ENCODE results near the gene PLAGL2.
A peak's percentile ranks its signal among the peaks of the same experiment; 100 is the strongest.

PLAGL2 gene

GRCh38 chr20:32203356-32204204 lies 4.0 kb downstream of the PLAGL2 start:
- Histone ChIP-seq H3K79me2 (ENCODE audit: control insufficient read depth, low read length) (peaks cover 94% of the 10 kb centered on the region), H3K4me1 (ENCODE audit: control insufficient read depth, low read length) (peaks cover 41% of the 10 kb centered on the region), H3K4me3 (ENCODE audit: low read length) (no peak overlapping the region), H3K36me3 (ENCODE audit: control insufficient read depth, low read length) (peaks cover 85% of the 10 kb centered on the region), H4K20me1 (ENCODE audit: control insufficient read depth, insufficient read depth, low read depth, low read length) (peaks cover 36% of the 10 kb centered on the region), H3K9me2 (replicated peaks; ENCODE audit: control insufficient read depth, low read length) (no peaks in the 10 kb centered on the region), H3K9me3 (ENCODE audit: control insufficient read depth, insufficient read depth, low read length) (no peaks in the 10 kb centered on the region), H3K27me3 (ENCODE audit: control insufficient read depth, low read length) (no peaks in the 10 kb centered on the region), H3K27ac (ENCODE audit: low read depth, low read length) (no peak overlapping the region), H3F3A (ENCODE audit: control insufficient read depth, insufficient read depth) (peaks cover 3% of the 10 kb centered on the region; the same call in 1 of the 2 replicates), H3K4me2 (ENCODE audit: low read length) (peak overlapping the region; percentile 100; the same call in 1 of the 2 replicates)
- TF ChIP-seq CTCF (IDR thresholded peaks at IDR 0.05; ENCODE audit: low read depth, low read length, poor library complexity, severe bottlenecking) (no peak), EZH2phosphoT487 (IDR thresholded peaks at IDR 0.05; ENCODE audit: borderline replicate concordance, low read length) (no peak)

DNA sequence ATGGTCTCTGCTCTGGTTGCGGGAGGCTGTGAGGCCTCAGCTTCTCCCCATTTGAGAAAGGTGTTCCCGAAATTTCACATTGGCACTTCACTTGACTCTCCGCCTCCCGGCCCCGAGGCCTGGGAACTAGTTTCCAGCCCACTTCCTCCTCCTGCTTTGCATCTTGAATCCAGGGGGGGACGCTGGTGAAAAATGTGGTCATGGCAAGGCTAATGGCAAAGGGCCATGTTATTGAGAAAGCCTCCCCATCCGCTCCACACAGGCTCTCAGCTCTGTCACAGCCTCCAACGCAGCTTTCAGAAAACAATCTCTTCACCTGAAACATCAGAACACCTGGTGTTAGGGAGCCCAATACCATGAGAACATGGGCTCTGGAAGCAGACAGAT lies 5.6 kb downstream of the PLAGL2 start:
- Histone ChIP-seq H3K4me3 (ENCODE audit: low read length) (no peak overlapping the region), H3K9me3 (ENCODE audit: control insufficient read depth, insufficient read depth, low read length) (no peaks in the 10 kb centered on the region), H4K20me1 (ENCODE audit: control insufficient read depth, insufficient read depth, low read depth, low read length) (peaks cover 36% of the 10 kb centered on the region), H3K4me2 (ENCODE audit: low read length) (no peak overlapping the region), H3K9me2 (replicated peaks; ENCODE audit: control insufficient read depth, low read length) (no peaks in the 10 kb centered on the region), H3K36me3 (ENCODE audit: control insufficient read depth, low read length) (peaks cover 92% of the 10 kb centered on the region), H3K79me2 (ENCODE audit: control insufficient read depth, low read length) (peaks cover 93% of the 10 kb centered on the region), H3F3A (ENCODE audit: control insufficient read depth, insufficient read depth) (peaks cover 3% of the 10 kb centered on the region; the same call in 1 of the 2 replicates), H3K27ac (ENCODE audit: low read depth, low read length) (no peak overlapping the region), H3K27me3 (ENCODE audit: control insufficient read depth, low read length) (no peaks in the 10 kb centered on the region), H3K4me1 (ENCODE audit: control insufficient read depth, low read length) (peaks cover 39% of the 10 kb centered on the region)
- TF ChIP-seq EZH2phosphoT487 (IDR thresholded peaks at IDR 0.05; ENCODE audit: borderline replicate concordance, low read length) (no peak), CTCF (IDR thresholded peaks at IDR 0.05; ENCODE audit: low read depth, low read length, poor library complexity, severe bottlenecking) (no peak)

GRCh38 chr20:32201296-32201976 lies 6.1 kb downstream of the PLAGL2 start:
- TF ChIP-seq CTCF (IDR thresholded peaks at IDR 0.05; ENCODE audit: low read depth, low read length, poor library complexity, severe bottlenecking) (no peak), EZH2phosphoT487 (IDR thresholded peaks at IDR 0.05; ENCODE audit: borderline replicate concordance, low read length) (no peak)
- H3F3A ChIP-seq (ENCODE audit: control insufficient read depth, insufficient read depth), result peaks cover 3% of the 10 kb centered on the region; the same call in 1 of the 2 replicates
- H3K79me2 ChIP-seq (ENCODE audit: control insufficient read depth, low read length), result peaks cover 88% of the 10 kb centered on the region
- no peak overlapping the region for H3K4me2 ChIP-seq (ENCODE audit: low read length)
- H3K9me3 ChIP-seq (ENCODE audit: control insufficient read depth, insufficient read depth, low read length), result no peaks in the 10 kb centered on the region
- H4K20me1 ChIP-seq (ENCODE audit: control insufficient read depth, insufficient read depth, low read depth, low read length), result peaks cover 32% of the 10 kb centered on the region; the same call in 1 of the 2 replicates
- H3K9me2 ChIP-seq (replicated peaks; ENCODE audit: control insufficient read depth, low read length), result no peaks in the 10 kb centered on the region
- peaks cover 36% of the 10 kb centered on the region for H3K4me1 ChIP-seq (ENCODE audit: control insufficient read depth, low read length)
- no peak overlapping the region for H3K4me3 ChIP-seq (ENCODE audit: low read length)
- H3K27ac ChIP-seq (ENCODE audit: low read depth, low read length), result no peak overlapping the region
- peaks cover 92% of the 10 kb centered on the region for H3K36me3 ChIP-seq (ENCODE audit: control insufficient read depth, low read length)
- H3K27me3 ChIP-seq (ENCODE audit: control insufficient read depth, low read length), result no peaks in the 10 kb centered on the region

All from DOHH2 (cell line).